ENCODE measurements around the gene AFAP1L2. TPM values are rescaled to one million over a fixed set of nuclear protein-coding genes. Genes with fewer than 3 reads are reported as not detected.

AFAP1L2 gene
- polyA plus RNA-seq, 4 donors: 40.2 to 49.1 (median 44.4) TPM

DNA sequence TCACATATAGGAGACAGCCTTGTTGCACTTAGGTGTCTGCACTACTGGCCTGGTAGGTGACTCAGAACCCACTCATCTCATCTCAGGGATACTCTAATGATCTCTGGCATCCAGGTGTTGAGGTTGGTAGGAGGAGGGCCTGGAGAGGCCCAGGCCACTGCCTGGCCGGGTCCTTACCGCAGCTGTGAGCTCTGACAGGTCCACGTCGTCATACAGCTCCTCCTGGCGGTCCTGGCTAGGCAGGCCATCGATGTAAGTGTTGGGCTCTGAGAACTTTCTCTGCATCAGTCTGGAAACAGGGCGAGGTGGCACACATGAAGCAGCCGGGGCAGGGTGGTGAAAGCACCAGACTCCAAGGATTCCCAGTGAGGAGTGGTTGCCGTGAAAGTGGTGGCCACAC lies 103.1 kb downstream of the AFAP1L2 start:
- DNase-seq (ENCODE audit: low read depth in 4 of 4, low spot score in 2 of 4): no peak

DNA sequence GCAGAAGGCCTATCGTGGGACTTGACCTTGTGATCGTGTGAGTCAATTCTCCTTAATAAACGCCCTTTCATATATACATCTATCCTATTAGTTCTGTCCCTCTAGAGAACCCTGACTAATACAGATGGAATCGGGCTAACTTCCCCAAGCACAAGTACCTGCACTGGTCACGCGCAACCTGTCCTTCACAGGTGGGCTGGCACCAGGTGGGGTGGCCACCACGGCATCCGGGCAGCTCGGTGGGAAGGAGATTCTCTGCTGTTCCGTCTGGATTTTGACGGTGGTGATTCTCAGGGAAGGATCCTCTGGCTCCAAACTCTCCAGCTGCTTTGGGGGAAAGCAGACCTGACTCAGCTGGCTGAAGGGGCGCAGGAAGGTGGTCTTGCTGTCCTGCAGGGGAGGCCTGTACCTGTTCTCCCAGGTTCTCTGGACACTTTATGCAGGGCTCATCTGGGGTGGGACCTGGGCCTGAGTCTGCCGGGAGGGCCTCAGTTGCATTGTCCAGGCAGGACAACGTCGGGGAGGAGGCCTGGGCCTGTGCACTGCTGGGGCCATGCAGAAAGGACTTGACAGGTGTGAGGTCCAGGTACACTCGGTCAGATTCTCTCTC lies 104.2 kb downstream of the AFAP1L2 start:
- DNase-seq (ENCODE audit: low read depth in 4 of 4, low spot score in 2 of 4): no peak

DNA sequence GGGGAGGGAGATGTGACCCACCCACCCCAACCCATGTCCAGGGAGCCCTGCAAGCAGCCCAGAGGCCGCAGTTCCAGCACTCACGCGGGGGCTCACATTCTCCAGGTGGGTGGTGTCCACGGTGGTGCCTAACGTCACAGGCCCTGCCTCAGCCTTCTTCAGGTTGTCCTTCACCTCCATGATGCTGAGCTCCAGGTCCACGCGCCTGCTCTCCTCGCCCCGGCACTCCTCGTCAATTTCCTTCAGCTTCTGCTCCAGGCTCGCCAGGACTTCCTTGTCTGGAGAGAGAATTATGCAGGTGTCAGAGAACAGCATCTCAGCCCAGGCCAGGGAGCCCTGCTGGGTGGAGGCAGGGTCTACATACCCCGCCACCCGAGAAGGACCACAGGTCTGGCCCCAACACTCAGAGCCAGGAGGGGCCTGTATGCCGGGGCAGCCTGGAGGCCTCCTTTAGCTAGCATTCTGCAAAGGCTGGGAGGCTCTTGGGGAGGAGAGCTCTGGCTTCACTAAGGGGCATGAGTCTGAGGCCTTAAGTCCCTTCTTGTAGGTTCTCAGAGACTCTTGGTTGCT lies 107.1 kb downstream of the AFAP1L2 start:
- DNase-seq (ENCODE audit: low read depth in 4 of 4, low spot score in 2 of 4): no peak

DNA sequence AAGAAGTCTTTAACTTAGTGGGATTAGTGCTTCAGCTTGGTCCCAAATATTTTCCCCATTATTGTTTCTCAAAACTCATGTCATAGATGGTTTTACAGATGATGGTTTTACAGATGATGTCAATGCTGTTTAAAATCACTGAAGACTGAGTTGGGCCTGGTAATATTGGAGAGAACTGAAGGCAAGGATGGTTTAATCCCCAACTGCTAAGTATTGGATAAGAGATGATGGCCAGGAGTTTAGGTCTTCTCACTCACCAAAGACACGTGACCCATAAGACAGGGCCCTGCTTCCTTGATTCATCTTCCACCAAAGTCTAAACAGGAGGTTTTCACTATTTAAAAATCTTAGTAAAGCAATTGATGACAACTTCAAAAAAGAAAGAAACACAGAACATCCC lies 108.9 kb downstream of the AFAP1L2 start:
- DNase-seq (ENCODE audit: low read depth in 4 of 4, low spot score in 2 of 4): no peak

DNA sequence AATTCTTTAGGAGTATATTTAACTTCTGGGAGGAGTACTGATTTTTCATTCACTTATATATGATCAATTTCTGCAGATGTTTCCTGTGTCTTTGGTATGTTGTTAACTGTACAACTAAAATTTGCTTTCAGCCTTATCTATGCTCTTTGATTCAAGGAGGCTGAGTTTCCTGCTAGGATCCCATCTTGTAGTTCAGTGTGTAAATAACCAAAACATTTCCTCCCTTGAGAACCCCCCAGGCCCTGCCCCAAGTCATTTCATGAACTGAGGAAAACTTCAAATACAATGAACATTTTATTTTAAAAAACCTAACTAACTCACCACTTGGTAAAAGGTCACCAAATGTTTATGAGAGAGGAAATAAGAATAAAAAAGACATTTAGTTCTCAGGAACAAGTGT lies 109.8 kb downstream of the AFAP1L2 start:
- no peak for DNase-seq (ENCODE audit: low read depth in 4 of 4, low spot score in 2 of 4)

DNA sequence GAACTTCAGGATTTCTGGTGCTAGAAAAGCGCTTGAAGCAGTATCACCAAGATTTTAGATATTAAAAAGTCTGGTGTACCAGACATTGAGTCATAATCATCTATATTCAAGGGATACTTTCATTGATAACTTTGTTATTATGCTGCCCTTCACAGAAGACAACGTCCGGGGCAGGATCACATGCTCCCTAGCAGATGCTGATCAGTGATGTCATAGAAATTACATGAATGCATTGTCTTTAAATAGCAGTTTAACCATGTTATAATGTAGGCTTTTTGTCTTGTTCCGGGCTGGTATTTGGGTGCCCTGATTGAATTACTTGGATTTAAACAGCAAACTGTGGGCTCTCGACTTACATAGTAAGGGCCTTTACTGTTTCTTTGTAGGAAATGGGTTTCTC lies 111.2 kb downstream of the AFAP1L2 start:
- DNase-seq (ENCODE audit: low read depth in 4 of 4, low spot score in 2 of 4): no peak

DNA sequence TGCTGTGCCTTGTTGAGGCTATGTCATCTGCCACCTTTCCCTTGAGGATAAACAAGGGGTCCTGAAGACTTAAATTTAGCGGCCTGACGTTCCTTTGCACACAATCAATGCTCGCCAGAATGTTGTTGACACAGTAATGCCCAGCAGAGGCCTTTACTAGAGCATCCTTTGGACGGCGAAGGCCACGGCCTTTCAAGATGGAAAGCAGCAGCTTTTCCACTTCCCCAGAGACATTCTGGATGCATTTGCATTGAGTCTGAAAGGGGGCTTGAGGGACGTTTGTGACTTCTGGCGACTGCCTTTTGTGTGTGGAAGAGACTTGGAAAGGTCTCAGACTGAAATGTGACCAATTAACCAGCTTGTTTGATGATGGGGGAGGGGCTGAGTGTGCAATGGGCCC lies 112.8 kb downstream of the AFAP1L2 start:
- no peak for DNase-seq (ENCODE audit: low read depth in 4 of 4, low spot score in 2 of 4)

DNA sequence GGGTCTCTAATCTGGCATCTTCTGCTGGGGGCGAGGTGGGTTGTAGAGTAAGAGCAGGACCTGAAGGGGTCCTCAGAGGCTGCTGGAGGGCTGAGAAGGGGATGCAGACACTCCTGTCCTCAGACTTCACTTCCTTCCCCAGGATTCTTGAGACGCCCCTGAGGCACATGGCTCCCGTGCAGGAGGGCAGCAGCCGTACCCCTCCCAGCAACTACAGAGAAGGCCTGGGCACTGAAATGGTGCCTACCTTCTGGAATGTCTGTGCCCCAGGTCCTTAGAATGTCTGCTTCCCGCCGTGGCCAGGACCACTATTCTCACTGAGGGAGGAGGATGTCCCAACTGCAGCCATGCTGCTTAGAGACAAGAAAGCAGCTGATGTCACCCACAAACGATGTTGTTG lies 113.2 kb downstream of the AFAP1L2 start:
- no peak for DNase-seq (ENCODE audit: low read depth in 4 of 4, low spot score in 2 of 4)

DNA sequence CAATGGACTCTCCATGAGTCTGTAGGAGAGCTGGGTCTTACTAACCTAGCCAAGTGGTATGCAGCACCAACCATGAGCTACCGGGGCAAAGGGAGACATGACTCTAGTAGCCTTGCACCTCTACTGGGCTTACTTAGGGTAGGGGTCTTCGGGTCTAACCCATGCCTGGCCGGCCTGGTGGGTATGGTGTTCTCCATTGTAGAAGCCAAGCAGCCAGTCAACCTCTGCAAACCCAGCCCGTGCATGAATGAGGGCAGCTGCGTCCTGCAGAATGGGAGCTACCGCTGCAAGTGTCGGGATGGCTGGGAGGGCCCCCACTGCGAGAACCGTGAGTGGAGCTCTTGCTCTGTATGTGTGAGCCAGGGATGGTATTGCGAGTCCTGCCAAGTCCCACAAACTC lies 114.3 kb downstream of the AFAP1L2 start:
- DNase-seq (ENCODE audit: low read depth in 4 of 4, low spot score in 2 of 4): no peak

DNA sequence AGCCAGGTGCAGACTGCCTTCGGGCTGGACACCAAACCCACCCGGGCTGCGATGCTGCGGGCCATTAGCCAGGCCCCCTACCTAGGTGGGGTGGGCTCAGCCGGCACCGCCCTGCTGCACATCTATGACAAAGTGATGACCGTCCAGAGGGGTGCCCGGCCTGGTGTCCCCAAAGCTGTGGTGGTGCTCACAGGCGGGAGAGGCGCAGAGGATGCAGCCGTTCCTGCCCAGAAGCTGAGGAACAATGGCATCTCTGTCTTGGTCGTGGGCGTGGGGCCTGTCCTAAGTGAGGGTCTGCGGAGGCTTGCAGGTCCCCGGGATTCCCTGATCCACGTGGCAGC lies 115.2 kb downstream of the AFAP1L2 start:
- no peak for DNase-seq (ENCODE audit: low read depth in 4 of 4, low spot score in 2 of 4)

DNA sequence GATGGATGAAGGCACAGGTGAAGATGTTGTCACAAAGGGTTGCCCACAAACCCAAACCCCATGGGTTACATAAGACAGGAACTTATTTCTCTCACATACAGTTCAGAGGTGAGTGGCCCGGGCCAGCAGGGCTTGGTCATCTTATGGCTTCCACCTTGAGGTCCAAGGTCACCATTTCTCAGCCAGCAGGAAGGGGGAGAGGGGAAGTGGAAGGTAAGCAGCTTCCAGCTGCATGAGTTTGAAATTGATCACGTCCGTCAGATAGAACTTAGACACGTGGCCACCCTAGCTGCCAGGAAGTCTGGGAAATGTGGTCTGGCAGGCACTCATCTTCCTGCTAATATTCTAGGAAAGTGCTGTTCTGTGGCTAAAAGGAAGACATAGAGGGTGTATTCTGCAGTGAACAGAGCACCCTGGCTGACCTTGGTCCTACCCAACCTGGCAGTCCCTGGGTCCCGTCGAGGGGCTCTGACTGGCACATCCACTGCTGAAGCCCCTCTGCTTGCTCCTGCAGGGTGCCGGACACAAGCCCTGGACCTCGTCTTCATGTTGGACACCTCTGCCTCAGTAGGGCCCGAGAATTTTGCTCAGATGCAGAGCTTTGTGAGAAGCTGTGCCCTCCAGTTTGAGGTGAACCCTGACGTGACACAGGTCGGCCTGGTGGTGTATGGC lies 115.7 kb downstream of the AFAP1L2 start:
- no peak for DNase-seq (ENCODE audit: low read depth in 4 of 4, low spot score in 2 of 4)

DNA sequence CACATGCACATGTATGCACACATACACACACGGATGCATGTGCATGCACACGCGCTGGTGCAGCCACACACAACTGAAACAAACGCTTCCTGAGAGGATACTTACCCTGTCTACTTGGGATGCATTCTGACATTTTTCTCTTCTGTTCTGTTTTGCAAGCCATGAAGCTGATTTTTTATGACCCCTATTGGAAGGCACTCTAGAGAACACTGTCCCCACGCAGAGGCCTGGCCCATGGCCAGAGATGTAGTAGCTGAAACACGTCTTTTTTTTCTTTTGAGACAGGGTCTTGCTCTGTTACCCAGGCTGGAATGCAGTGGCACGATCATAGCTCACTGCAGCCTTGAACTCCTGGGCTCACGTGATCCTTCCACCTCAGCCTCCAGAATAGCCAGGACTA lies 117.4 kb downstream of the AFAP1L2 start:
- DNase-seq (ENCODE audit: low read depth in 4 of 4, low spot score in 2 of 4): no peak

DNA sequence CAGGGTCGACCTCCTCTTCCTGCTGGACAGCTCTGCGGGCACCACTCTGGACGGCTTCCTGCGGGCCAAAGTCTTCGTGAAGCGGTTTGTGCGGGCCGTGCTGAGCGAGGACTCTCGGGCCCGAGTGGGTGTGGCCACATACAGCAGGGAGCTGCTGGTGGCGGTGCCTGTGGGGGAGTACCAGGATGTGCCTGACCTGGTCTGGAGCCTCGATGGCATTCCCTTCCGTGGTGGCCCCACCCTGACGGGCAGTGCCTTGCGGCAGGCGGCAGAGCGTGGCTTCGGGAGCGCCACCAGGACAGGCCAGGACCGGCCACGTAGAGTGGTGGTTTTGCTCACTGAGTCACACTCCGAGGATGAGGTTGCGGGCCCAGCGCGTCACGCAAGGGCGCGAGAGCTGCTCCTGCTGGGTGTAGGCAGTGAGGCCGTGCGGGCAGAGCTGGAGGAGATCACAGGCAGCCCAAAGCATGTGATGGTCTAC lies 118.3 kb downstream of the AFAP1L2 start:
- no peak for DNase-seq (ENCODE audit: low read depth in 4 of 4, low spot score in 2 of 4)

DNA sequence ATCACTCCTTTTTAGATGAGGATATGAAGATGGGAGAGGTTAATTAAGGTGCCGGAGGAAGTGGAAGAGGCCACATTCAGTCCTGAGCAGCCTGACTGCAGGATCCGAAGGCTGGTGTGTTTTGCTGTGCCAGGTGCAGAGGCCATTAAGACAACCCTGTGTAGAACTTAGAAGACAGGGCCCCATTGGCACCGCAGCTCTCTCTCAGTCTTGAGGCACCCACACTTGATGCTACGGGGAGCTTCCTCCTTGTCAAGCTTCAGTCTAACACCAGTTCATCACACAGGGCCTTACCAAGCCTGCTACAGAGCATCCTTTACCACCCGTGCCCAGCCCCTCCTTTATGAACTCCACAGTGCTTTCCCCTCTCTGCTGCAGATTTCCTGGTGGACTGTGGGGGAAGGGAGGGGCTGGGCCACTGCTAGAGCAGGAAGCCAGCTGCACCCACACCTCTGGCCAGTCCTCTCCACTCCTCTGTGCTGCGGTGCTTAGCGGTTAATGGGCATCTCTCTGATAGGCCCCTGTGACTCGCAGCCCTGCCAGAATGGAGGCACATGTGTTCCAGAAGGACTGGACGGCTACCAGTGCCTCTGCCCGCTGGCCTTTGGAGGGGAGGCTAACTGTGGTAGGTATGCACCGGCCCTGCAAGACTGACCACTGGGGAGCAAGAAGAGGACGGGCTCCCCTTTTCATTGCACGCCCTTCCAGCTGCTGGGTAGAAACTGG lies 119.8 kb downstream of the AFAP1L2 start:
- DNase-seq (ENCODE audit: low read depth in 4 of 4, low spot score in 2 of 4): no peak

DNA sequence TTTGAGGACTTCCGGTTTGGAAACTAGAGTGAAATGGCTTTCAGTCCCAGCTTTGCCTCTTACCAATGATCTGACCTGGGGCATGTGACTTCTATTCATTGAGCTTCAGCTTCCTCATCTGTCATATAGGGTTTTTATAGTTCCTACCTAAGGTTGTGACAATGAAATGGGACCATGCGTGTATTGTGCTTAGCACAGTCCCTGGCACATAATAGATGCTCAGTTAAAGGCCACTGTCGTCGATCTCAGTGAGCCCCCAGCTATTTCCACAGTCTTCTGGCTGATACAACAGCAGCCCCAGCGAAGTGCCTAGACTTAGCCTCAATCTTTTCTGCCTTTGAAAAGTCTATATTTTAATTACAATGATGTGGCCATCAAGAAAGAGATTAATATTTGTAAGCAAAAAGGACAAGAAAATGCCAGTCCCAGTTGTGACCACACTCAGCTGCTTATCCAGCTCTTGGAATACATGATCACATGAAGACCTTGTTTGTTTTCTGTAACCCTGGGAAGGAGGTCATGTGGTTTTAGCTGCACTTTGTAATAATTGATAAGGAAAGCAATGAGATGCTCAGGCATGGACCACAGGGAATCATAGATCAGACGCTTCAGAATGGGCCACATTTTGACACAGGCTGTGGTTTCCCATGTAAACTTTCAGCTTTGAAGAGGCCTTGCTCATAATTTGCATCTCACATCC lies 120.6 kb downstream of the AFAP1L2 start:
- no peak for DNase-seq (ENCODE audit: low read depth in 4 of 4, low spot score in 2 of 4)

DNA sequence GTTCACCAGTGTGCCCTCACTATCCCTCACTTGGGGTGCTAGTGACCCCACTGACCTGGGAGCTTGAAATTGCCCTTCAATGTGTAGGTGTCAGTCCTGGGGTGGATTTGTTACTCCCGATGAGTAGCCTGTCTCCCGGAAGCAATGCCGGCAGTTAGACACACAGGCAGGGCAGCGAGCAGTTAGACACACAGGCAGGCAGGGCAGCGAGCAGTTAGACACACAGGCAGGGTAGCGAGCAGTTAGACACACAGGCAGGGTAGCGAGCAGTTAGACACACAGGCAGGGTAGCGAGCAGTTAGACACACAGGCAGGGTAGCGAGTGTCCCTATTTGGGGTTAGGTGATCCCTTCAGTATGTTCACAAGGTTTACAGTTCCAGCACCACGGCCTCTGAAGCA lies 121.2 kb downstream of the AFAP1L2 start:
- DNase-seq (ENCODE audit: low read depth in 4 of 4, low spot score in 2 of 4): no peak

DNA sequence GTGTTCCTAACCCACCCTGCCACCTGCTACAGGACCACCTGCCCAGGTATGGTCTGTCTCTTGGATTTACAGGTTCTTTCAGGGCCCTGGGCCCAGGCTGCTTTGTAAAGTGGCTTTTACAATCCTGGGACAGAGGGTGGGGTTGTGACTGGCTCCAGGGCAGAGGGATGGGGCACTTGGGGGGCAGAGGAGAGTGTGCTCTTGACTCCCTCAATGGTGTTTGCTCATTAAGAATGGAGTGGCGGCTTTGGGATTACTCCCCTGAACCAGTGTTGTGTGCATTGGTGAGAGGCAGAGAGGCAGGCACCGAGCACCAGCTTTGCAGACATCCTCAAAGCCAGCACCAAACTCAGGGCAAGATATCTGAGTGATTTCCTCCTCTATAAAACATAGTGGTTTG lies 121.8 kb downstream of the AFAP1L2 start:
- no peak for DNase-seq (ENCODE audit: low read depth in 4 of 4, low spot score in 2 of 4)

DNA sequence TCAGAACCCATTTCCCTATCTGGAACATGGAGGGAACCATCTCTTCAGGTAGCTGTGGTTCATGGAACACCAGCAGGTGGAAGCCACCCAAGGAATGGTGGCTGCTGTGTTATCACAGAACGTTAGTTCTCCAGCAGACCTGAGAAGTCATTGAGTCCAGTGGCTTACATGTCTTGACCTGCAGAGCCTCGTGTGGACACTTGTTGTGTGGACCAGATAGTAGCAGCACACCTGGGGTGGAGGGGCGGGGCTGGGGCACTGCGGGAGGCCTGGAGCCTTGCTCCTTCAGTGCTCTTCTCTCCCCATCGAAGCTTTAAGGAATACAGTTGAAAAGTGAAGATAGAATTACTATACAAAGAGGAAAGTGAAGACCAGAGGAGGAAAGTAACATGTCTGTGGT lies 122.8 kb downstream of the AFAP1L2 start:
- DNase-seq (ENCODE audit: low read depth in 4 of 4, low spot score in 2 of 4): no peak

DNA sequence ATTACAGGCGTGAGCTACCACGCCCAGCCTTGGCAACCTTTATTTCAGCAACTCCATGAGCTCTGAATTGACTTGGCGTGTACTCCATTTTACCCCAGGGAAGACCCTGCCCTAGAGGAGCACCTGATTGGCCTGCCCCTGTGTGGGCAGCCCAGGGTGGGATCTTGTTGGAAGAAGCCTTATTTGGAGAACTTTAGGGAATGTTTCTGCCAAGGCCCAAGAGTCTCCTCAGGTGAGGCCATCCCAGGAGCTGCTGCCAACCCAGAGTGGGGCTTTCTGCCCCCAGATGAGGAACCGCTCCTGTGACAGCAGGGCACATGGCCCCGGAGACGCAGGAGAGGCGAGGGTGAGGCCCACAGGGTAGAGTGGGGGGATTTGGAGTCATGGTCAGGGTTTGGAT lies 123.3 kb downstream of the AFAP1L2 start:
- no peak for DNase-seq (ENCODE audit: low read depth in 4 of 4, low spot score in 2 of 4)

DNA sequence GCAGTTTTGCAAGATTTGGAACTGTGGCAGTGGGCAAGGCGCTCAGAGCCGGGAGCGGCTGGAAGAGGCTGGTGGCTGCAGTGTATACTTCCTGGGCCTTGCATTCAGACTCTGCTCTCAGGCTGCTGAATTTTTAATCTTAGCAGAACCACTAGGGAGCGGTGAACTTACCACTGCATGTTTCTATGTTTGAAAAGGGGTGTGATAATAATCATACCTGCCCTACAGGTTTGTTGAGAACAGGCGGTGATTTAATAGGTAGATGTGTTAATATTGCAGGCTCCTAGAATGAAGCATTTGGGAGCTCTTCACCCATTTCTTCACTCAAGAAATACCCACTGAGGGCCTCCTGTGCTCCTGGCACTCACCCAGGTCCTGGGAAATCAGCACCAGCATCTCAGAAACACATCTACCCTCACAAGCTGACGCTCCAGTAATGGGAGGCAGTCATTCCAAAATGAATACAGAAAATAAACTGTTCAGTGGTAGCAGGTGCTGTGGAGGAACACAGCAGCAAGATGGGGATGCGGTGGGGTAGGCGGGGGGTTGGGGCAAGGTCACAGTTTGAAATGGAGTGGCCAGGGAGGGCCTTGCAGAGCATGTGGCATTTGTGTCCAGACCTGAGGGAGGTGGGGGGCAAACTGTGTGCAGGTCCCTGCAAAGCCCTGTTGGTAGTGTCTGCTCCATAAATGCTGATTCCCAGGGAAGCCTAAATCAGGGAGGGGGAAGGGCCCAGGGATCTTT lies 124.2 kb downstream of the AFAP1L2 start:
- no peak for DNase-seq (ENCODE audit: low read depth in 4 of 4, low spot score in 2 of 4)
